Fibroblast of the aortic adventitia (primary cell): ENCODE results near the gene KIF1A. TPM values are rescaled to one million over a fixed set of nuclear protein-coding genes. Genes with fewer than 3 reads are reported as not detected.

Experiments
- DNase-seq: peaks from one replicate; pipeline ENCODE4 v3.0.0-alpha.2; 2010; ENCODE audit warnings: low read depth
- H3K4me3 ChIP-seq: 2 replicates; pipeline ENCODE4 v1.5.1; 2011; ENCODE audit warnings: low read depth, mild to moderate bottlenecking, control low read depth, low read length, moderate library complexity
- total RNA-seq: library from RNA; depleted of rRNA; stranded (reverse); fragments of >200 nt; gene quantifications from 2 replicates; pipeline ENCODE4 v1.2.3, GENCODE V29; 2012; ENCODE audit warnings: low replicate concordance
- TF ChIP-seq, protein P1 (sequence below): IDR thresholded peaks from 2 replicates; pipeline ENCODE4 v1.5.1; 2011; ENCODE audit warnings: mild to moderate bottlenecking, low read length, control low read depth, inconsistent platforms; ENCODE audit not compliant: insufficient read depth

Gene KIF1A
- total RNA-seq, 1 donor: under 0.01 TPM

DNA sequence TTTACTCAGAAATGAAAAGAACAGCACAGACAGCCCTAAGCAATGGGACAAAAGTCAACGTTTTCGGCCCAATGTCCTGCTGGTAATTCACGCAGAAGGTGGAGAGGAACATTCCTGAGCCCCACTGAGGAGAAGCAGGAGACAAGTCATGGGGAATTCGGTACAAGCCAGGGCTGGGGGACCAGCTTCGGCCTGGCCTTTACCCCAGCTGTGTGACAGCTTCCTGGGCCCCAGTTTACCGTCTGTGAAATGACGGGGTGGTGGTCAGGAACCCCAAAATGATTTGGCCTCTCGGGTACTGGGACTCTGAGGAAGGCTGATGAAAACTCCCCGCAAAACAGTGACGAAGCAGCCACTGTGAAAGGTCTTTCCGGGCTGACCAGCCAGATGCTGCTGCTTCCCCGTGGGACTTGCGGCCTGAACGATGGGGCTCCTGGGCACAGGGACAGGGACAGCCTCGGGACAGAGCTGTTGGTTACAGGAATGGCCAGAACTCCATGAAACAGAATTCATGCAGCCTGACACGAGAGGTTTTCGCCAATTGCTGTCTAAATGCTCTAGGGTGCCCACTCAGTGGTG, 21.6 kb downstream of the KIF1A start:
- TF ChIP-seq, protein P1, sequence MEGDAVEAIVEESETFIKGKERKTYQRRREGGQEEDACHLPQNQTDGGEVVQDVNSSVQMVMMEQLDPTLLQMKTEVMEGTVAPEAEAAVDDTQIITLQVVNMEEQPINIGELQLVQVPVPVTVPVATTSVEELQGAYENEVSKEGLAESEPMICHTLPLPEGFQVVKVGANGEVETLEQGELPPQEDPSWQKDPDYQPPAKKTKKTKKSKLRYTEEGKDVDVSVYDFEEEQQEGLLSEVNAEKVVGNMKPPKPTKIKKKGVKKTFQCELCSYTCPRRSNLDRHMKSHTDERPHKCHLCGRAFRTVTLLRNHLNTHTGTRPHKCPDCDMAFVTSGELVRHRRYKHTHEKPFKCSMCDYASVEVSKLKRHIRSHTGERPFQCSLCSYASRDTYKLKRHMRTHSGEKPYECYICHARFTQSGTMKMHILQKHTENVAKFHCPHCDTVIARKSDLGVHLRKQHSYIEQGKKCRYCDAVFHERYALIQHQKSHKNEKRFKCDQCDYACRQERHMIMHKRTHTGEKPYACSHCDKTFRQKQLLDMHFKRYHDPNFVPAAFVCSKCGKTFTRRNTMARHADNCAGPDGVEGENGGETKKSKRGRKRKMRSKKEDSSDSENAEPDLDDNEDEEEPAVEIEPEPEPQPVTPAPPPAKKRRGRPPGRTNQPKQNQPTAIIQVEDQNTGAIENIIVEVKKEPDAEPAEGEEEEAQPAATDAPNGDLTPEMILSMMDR: no peak
- no peak overlapping the region for H3K4me3 ChIP-seq
- DNase-seq: no peak

DNA sequence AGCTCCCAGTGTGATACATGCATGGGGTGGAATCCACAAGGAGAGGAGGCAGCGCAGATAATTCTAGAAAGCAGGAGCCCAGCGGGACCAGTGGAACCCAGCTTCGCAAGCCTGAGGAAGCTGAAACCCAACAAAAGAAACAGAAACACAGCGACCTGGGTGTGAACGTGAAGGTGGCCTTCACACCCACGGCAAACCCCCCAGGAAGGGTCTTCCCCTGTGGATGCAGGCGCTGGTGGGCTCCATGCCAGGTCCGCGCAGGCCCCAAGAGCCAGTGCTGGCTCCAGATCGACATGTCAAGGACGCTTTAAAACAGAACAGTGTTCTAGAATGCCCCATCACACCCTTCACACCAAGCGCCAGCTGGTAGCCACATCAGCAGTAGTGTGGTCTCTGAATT, 22.1 kb downstream of the KIF1A start:
- TF ChIP-seq, protein P1: no peak
- no peak overlapping the region for H3K4me3 ChIP-seq
- no peak for DNase-seq

DNA sequence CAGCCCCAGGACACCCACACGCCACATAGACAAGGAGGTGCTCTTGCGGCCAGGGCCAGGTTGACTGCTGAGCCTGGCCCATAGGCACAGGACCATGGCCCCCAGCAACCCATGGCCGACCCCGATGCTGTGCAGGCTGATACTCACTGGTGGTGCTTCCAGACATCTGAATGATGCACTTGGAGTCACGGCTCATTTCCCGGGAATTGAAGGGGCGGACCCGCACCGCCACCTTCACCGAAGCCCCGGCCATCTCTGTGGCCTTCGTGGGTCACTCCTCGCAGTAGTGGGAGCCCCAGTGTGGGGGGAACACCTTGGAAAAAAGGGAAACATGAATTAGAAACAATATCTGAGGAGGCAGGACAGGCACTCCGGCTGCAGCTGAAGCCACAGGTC, 22.5 kb downstream of the KIF1A start:
- DNase-seq: no peak
- TF ChIP-seq, protein P1: no peak
- H3K4me3 ChIP-seq: no peak overlapping the region

DNA sequence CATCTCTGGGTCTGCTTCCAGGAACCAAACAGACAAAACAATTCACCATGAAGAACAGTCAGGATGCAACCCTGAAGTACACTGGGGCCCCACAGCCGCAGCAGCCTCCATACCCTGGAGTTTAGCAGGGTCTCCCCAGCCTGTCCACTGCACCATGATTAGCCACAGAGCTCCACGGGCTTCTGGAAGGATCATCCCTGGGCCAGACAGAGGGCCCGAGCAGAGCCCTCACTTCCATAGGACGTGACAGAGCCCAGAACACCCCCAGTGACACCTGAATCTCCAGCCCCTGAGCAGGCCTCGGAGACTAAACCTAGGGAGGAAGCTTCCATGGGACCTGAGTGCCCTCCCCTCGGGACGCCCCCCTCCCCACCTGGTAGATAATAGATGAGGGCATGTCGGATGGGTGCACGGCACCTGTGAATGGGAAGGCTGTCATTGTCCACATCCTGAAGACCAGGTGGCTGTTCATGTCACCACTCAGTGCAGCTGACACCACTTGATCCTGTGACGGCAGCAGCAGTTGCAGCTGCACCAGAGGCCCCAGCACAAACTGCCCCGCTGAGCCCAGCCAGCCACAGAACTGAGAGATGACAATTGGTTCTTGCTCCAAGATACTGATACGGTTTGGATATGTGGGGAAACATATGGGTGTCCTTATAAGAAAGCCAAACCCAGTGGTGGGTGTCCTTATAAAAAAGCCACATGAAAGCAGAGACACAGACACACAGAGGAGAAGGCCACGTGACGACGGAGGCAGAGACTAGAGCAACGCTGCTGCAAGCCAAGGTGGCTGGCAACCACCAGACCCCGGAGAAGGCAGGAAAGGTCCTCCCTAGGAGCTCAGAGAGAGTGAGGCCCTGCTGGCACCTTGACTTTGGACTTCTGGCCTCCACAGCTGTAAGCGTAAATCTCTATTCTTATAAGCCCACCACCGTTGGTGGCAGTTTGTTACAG, 23.2 kb downstream of the KIF1A start:
- DNase-seq: no peak
- H3K4me3 ChIP-seq: no peak overlapping the region
- TF ChIP-seq, protein P1: no peak

DNA sequence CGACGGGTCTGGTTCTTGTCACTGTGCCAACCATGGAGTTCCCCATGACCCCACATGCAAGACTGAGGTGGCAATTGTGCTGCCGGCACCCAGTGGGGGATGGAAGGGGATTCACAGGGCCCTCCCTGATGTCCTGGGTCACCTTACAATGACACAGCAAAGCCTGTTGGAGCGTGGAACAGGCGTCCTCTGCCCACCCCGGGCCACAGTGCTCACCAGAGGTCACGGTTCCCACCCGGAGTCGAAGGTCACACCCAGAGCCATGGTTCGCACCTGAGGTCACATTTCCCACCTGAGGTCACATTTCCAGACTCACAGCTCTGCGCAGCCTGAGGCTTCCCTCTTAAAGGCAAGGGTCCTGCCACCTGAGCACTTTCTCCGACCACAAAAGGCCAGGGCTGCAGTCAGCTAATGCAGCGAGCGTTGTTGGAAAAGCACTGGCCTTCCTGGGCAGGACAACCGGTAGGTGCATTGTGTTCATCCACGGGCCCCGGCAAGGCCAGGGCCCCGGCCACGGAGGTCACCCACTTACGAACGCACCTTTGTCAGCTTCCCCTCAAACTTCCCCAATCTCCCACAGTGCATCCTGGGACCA, 24.0 kb downstream of the KIF1A start:
- no peak overlapping the region for H3K4me3 ChIP-seq
- TF ChIP-seq, protein P1: no peak
- no peak for DNase-seq

DNA sequence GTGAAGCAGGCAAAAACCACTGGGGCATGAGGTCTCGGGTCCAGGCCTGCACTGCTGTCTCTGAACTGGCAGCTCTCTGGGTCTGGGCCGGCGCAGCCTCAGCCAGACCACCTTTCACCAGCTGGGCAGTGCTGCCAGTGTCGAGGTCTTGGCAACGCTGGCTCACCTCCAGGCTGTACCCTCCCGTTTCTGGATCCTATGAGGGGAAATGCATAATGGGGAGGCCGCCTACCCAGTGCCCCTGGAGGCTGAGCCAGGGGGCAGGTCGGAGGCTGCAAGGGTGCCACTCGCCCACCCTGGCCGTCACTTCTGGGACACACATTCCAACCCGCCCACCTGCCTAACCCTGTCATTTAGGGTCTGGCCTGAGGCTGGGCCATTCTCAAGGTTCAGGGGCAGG, 24.6 kb downstream of the KIF1A start:
- no peak overlapping the region for H3K4me3 ChIP-seq
- DNase-seq: no peak
- TF ChIP-seq, protein P1: no peak
